GM19372 (cell line): ENCODE measurements around the gene TAF11.
"Not testable (repeated sequence)": the region's sequence is repeated elsewhere in the genome, so short reads cannot be mapped to it uniquely, and the experiment has no call there.

Experiments
- ATAC-seq: cut with Tn5 transposase; IDR thresholded peaks from one replicate; pipeline ENCODE4 v1.9.1; 2021; ENCODE audit warnings: mild to moderate bottlenecking, low read depth, moderate library complexity; ENCODE audit not compliant: unreplicated experiment

The TAF11 gene, protein sequence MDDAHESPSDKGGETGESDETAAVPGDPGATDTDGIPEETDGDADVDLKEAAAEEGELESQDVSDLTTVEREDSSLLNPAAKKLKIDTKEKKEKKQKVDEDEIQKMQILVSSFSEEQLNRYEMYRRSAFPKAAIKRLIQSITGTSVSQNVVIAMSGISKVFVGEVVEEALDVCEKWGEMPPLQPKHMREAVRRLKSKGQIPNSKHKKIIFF

DNA sequence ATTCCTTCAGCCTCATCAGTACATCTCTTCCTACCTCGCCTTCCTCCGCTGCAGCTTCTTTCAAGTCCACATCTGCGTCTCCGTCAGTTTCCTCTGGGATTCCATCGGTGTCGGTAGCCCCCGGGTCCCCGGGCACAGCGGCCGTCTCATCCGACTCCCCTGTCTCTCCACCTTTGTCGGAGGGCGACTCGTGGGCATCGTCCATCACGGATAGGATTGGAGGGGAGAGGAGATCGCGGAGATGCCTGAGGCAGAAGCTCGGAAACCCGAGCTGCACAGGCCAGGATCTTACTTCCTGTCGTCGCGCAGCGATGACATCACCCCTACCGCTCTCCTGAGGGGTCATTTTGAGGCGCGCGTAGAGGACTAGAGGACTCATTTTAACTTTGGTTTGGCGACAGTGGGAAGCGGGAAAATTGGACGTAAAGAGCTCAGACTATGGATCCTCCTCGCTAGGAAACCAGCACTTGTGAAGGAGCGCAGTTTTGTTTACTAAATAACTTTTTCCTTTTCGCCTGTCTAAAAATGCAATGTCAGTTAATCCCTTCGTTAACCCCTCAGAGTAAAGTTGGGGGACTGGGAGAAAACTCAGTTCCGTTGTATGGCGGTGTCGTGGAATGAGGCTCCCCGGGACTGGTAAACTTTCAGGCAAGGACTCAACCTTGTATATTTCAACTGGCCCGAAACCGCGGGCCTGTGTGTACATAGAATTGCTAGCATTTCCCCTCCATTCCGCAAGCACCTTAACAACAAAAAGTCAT lies at the start of gene TAF11:
TAF11 (minus strand) TSS at position 290 of the 761 bp plus-strand sequence; CDS start at position 205, 85 bp downstream.
- peak; percentile 70 for ATAC-seq

DNA sequence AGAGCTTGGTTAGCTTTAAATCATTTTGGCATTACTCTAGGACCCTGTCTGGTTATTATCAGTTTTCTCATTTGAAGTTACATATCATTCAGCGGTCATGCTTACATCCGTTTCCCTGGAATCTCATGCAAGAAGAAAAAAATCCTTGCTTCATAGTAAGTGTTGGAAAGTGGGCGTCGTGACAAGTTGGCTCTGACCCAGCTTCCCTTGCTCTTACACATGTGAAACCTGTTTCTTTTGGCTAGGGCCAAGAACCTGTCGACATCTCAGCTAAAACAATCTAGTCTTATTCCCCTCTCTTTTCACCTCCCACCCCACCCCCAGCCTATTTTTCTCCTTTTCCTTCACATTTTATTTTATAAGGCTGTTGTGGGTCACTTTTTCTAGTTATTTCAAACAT lies 46.7 kb upstream of the TAF11 start:
- ATAC-seq, result no peak

DNA sequence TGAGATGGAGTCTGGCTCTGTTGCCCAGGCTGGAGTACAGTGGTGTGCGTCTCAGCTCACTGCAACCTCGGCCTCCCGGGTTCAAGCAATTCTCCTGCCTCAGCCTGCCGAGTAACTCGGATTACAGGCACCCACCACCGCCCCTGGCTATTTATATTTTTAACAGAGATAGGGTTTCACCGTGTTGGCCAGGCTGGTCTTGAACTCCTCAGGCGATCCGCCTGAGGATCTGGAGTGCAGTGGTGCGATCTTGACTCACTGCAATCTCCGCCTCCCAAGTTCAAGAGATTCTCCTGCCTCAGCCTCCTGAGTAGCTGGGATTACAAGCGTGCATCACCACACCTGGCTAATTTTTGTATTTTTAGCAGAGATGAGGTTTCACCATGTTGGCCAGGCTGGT lies 44.4 kb upstream of the TAF11 start:
- not testable (repeated sequence) for ATAC-seq

DNA sequence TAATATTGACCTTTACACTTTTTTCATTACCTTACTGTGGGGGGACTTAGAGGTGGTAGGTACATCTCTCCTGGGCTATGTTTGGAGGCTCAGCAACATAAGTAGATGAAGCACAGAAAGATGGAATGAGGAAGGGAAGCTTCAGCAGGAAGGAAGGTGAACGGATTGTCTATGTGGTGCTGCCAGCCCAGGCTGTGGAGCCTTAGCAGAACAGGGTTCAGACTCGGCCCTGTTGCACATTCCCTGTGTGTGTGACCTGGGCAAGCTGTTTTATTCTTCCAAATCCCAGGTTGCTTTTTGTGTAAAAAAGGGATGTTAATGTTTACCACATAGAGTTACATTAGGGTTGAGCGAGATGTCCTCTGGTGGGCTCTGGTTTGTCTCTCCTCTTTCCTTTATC lies 42.4 kb upstream of the TAF11 start:
- no peak for ATAC-seq

DNA sequence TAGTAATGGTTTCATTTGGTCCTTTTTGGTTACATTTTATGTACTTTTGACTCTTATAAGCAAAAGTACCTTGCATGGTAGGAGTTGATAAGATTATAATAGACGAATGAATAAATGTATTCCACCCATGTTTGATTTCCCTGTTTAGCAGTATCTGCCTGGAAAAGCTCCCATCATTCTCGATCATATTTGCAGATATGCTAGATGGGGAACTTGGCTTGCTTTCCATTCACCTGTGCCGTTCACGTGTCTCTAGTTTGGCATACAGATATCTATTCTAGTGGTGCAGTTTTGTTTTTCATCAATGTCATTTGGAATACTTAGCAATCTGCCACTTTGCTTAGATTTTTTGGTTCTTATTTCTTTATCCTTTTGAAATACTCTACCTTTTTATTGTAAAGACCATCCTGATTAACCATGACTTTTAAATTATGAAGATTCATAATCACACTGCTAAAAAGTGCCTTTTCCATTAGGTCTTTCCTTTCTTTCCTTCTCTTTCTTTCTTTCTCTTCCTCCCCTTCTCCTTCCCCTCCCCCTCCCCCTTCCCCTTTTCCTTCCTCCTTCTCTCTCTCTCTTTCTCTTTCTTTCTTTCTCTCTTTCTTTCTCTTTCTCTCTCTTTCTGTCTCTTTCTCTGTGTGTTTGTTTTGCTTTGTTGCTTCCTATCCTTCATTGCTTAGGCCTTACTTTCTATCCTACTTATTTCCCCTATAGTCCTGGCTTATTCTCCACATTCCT lies 41.6 kb upstream of the TAF11 start:
- ATAC-seq, result no peak

DNA sequence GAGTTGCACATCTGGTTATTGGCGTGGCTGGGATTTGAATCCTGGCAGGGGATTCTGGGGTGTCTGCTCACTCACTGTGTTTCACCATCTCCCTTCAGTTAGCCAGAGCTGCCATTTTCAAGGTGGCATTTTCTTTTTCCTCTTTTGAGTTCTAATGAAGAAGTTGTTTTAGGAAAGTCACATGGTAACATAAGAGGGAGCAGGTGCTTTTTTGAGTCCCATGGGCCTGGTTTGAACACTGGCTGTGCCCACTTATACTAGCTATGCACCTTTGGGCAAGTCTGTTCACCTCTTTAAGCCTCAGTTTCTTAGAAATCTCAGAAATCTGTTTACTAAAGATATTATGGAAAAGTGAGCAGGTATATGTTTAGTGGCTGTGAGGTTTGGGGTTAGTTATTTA lies 40.9 kb upstream of the TAF11 start:
- ATAC-seq, result no peak

DNA sequence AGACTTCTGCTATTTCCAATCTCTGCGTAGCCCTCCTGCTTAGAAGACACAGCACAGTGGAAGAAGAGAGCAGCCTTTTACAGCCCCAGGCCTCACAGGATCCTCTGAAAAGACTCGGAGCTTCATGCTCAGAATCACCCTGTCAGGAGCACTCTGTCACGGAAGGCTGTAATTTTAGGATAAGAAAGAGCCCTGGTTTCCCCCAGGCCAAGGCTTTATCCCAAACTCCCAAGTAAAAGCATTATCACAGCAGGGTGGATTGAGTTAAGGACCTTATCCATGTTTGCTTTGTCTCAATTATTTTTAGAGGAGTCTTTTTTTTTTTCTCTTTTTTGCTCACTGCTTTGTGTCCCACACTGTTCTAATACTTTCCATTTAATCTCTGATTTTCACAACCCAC lies 40.4 kb upstream of the TAF11 start:
- no peak for ATAC-seq

DNA sequence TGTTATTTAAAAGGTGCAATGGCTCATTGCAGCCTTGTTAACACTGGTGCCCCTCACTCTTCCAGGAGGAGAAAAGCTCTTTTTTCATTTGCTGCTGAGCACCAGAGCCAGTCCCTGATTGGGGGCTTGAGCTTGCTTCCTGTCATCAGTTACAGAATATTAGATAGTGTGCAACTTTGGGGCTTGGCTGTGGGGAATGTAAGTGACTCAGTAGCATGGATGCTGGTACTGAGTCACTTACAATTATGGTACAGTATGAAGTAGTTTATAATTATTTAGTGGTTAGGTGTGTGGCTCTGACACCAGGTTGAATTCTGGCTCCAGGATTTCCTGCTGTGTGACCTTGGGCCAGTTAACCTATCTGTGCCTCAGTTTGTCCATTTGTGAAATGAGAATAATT lies 38.8 kb upstream of the TAF11 start:
- ATAC-seq, result no peak

DNA sequence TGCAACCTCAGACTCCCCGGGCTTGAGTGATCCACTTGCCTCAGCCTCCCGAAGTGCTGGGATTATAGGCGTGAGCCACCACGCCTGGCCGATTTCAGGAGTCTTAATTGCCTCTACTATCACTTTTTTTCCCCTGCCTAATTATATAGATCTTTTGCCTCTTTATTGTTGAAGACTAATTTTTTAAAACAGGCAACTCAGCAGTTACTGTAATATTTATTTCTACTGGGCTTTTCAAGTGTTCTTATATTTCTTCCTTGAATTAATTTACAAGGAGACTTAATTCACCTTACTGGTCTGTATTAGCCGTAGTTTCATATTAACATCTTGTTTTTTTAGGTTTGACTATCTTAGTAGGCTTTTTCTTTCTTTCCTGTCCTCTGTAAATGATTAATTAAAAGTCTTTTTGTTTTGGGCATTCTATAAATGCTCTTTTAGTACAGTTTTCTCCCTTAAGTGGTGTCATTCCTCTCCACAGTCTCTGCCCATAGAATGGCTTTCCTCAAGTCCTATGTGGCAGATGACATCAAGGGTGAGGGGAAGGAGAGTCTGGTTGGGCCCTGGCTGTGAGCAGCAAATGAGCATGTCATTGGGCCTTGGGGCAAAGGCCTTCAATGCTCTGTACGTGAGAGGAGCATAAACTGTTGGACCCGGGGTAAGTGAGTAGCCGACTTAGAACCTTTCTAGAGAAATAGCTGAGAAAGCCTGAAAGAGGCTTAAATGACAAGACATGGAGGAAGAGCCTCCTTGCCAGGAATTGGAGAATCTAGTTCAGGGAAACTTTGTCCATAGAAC lies 37.2 kb upstream of the TAF11 start:
- ATAC-seq, result no peak

DNA sequence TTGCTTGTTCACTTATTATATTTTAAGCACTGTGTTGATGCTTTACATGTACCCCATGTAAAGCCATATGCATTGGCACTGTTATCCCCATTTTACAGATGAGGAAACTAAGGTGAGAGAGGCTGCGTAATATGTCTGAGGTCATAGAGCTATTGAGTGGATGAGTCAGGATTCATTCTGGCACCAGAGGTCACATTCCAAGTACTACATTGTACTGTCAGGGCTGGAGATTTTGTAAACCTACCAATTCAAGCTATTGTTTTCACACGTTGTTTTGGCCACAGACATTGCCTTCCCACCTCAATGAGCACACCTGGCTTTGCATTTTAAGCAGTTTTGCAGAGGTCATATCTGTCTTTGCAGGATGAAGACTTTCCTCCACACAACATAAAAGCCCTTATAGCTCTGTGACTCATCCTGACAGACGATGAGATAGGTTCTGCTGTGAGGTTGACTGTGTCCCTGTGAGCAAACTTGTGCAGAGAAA lies 34.4 kb upstream of the TAF11 start:
- ATAC-seq, result no peak

DNA sequence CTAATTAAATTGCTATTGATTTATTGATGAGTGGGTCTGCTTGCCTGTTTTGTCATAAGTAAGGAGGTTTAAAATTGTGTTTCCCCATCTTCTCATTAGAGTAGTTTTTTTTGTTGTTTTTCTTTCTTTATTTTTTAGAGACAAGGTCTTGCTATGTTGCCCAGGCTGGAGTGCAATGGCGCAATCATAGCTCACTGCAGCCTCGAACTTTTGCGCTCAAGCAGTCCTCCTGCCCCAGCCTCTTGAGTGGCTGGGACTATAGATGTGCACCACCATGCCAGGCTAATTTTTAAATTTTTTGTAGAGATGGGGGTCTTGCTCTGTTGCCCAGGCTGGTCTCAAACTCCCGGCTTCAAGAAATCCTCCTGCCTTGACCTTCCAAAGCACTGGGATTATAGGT lies 32.3 kb upstream of the TAF11 start:
- no peak for ATAC-seq

DNA sequence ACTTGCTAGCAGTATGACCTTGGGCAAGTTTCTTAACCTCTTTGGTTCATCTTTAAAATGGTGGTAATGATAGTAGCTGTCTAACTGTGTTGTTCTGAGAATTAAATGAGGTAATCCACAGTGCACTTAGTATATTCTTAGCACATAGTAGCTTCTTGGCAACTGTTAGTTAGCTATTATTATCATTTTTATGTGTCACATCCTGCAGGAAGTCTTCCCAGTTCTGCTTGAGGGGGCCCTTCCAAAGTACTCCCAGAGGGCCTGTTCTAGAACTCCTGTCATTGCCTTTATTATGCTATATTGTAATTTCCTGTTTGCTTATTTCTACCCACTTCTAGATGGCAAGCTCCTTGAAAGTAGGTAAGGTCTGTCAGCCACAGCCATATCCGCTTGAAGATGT lies 31.8 kb upstream of the TAF11 start:
- ATAC-seq, result no peak

DNA sequence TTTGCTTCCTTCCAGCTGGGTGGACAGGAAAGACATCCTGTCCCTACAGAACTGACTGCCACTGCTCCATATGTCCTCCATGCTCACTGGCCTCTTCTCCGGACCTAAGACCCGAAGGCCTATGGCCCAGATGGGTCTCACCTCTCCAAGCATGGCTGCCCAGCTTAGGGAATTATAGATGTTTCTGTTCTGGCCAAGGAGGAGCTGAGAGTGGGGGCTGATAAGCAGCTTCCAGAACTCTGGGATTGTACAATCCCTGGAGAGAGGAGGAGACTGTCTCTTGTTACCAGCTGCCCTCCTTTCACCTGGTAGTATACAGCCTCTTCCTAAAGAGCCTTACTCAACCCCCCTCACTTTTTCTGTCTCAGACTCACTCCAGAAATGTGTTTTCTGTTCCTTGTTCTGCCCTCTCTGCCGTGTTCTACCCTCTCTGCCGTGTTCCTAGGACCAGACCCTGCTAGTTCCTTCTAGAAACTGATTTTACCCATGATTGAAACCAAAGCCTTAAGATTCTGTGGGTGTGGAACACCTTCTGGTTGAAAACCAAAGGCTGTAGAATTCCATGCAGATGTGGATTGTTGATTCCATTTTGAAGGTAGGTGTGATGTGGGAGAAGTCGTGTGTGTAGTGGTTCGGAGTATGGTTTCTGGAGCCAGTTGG lies 29.9 kb upstream of the TAF11 start:
- no peak for ATAC-seq

DNA sequence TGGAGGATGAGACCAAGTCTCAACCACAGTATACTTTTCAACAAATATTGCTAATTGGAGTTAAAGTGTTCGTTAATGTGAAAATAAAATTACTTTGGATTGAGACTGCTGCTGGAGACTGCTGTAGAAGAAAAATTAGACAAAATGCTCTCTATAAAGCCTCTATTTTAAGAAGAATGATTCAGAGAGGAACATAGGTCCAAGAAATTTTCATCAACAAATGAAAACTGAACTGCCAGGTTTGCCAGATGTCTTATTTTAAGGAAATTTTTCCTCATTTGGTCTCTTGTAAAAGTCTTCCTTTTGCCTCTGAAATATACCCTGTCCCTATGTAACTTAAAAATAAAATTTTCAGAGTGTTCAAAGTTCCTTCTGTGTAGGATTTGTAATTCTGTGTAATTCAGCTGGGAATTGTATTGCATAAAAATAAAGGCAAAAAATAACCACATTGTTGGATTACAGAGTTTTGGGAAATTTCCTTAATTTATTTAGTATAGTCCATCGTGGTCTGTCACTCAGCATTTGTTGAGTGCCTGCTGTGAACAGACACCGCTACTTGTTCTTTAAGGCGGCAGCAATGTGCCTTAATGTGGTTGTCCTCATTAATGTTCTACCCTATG lies 28.6 kb upstream of the TAF11 start:
- no peak for ATAC-seq

DNA sequence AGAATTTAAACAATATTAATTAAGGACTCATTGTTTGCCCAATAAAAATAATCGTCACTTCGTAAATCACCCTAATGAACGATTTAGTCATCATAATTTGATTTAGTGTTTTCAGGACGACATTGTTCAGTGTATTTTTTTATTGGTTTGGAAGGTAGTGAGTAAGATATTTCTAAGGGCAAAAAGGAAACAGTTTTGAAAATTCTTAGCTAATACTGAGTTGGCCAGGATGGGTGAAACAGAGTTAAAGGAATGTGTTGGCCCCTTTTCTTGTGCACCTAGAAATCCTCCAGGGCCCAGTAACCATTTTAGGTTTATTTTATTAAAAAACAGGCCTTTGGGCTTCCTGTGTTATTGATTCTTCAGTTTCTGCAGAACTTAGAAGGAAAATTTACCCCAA lies 26.5 kb upstream of the TAF11 start:
- ATAC-seq, result no peak

DNA sequence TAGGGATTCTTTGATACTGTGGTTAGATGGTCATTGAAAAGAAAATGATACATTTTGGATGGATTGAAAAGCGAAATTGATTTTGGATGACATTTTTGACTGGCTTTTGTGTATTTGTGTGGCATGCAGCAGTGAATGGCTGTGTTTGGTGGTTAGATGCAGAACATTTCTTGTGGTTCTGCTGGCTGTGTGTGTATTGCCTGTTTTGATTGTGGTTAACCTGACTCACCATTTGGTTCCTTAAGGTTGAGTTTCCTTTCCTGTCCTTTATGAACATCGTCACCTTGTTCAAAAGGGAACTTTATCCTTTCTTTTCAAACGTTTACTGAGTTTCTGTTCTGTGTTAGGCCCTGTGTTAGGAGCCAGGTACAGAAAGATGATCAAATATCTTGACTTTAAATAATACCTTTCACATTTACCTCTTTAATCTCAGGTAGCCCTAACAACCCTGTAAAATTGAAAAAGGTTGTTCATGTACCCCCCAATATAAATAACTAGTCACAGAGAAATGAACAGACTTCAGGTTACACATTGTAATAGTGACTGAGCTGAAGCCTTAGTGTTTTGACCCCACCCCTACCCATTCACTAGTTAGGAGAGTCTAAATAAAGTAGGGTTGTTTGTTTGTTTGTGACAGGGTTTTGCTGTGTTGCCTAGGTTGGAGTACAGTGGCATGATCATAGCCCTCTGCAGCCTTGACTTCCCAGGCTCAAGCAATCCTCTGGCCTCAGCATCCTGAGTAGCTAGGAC lies 25.0 kb upstream of the TAF11 start:
- ATAC-seq, result no peak

DNA sequence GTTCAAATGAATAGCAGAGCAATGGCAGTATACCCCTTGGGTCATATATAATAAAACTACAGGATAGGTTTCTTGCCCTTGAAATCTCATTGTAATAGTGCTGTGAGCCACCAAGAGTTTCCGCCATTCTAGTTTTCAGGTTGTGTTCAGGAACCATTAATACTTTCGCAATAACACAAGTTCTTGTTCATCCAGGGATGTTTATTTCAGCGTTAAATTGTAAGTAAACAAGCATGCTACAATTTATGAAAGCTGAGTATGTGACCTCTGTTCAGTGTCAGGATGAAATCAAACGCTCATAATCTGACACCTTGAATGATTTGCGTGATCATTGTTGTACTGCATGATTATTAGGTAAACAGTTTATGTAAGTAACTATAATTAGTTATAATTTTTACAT lies 24.0 kb upstream of the TAF11 start:
- ATAC-seq, result no peak

DNA sequence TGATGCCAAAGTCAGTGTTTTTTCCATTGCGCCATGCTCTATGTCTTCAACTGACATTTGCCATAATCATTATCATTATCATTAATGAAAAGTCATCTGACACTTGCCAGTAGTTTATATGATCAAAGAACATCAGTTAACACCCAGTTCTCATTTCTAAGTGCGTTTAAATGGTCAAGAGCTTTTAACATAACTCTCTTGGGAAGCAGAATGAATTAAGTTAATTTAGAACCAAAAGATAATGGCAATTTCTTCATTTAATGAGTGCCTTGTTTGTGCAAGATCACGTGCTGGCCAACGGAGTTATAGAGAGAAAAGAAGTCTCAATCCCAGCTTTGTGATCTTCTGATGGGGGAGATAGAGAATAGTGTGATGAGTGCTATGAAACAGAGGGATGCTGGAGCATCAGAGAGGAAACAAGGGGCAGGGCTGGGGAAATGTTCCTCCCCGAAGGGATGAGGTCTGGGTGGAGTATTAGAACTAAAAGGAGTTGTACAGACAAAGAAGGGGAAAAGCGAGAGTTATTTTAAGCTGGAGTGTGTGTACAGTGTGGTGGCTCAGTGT lies 21.6 kb upstream of the TAF11 start:
- ATAC-seq, result no peak

DNA sequence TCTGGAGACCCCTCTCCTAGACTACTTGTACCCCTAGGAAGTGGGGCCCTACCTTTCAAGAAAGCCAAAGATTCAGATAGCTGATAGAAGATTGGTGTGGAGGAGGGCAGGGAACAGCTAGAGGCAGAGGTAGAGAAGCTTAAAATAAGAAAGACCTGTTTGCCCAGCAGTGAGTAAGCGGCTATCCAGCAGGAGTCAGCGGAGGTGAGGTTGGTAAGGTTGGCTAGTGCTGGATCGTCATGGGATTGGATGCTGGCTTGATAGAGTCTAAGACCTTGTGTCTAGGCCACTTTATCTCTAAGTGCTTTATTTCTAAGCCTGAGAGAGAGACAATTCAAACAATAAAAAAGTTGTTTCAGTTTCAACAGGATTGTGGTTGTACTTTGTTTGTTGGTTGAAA lies 20.4 kb upstream of the TAF11 start:
- ATAC-seq, result no peak
